HG03175 (cell line): ENCODE data around the gene BARD1.
A peak's percentile ranks its signal among the peaks of the same experiment; 100 is the strongest.
"Not testable (repeated sequence)": the region's sequence is repeated elsewhere in the genome, so short reads cannot be mapped to it uniquely, and the experiment has no call there.

Source experiments
- ATAC-seq: cut with Tn5 transposase; IDR thresholded peaks from one replicate; pipeline ENCODE4 v1.9.1; 2021; ENCODE audit warnings: mild to moderate bottlenecking, moderate library complexity; ENCODE audit not compliant: unreplicated experiment

Gene BARD1

DNA sequence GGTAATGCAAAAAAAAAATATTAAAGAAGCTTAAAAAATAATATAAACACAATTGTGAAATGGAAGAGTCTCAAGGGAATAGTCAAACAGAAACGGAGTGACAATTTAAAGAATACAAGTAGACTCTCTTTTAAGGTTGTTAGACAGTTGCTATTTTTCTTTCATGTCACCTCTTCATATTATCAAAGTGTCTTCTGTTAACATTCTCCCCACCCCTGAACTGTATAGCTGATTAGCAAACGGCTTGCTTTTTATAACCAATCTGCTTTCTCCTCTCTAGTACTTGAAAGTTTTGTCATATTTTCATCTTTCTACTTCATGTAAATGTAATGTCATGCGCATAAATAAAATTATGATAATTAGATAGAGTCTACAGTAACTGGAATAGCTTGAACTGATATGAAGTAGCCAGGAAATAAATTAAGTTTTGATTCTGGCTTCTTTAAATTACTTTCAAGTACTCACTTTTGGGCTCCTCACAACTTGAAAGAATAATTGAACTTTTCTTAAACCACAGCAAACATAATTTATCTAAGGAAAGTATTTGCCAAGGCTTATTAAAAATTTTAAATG is 37.0 kb downstream of the BARD1 start:
- no peak for ATAC-seq

DNA sequence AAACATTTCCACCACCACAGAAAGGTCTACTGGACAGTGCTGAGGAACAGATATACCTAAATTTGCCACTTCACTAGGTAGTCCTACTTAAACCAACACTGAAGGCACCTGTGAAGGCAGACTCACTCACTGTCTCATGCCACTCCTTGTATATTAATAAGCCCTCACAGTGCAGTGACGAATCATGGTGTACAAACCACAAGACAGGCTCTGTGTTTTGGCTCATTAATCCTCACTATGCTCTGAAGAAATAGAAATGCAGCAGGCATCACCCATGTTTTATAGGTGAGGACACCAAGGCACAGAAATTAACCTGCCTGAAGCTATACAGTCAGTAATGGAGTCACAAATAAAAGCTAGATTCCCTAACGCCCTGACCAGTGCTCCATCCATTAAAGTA is 44.3 kb downstream of the BARD1 start:
- ATAC-seq = no peak

DNA sequence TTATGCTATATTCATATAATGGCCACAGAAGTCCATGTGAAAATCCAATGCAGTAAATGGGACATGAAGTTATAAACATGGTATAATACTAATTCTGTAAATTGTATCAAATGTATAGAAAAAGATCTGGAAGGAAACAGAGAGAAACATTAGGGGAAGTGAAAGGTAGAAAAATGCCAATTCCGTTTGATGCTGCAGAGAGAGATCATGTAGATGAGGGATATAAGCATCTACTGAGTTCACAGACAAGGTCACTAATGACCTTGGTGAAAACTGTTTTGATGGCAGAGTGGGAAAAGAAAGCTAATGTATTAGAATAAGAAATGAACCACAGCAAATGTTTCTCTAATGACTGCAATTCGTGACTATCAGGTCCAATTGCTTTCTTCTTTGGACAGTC is 56.0 kb downstream of the BARD1 start:
- ATAC-seq = peak; percentile 59

DNA sequence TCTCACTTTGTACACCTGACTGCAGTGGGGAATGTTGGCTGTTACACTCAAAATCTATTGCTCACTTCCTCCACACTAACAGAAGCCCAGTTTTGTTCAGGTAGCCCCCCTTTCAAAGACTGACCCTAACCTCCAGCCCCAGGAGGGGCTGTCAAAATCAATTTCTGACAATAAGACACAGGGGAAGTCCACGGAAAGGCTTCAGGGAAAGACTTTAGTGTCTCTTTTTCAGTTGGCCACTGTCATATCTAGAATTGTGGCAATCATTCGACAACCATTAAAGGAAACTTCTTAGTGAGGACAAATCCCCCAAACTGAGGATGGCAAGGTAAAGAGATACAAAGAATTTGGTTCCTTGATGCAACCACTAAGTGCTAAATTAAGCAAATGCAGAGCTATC is 59.0 kb downstream of the BARD1 start:
- ATAC-seq = no peak

DNA sequence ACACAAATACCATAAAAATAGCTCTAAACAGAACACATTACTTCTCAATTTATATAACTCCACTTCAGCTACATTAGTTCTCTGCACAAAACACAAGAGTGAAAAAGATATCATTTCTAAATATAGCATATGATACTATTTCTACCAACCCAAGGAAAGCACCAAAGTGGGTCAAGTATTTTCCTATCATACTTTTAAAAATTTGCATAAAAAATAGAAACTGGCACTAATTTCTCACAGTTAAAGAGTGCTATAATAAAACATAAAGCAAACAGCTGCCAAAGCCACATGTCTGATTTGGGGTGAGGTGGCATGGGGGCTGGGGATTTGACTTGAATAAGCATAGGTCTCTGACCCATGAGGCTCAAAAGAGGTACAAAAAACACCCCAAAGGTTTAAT is 61.5 kb downstream of the BARD1 start:
- peak; percentile 59 for ATAC-seq

DNA sequence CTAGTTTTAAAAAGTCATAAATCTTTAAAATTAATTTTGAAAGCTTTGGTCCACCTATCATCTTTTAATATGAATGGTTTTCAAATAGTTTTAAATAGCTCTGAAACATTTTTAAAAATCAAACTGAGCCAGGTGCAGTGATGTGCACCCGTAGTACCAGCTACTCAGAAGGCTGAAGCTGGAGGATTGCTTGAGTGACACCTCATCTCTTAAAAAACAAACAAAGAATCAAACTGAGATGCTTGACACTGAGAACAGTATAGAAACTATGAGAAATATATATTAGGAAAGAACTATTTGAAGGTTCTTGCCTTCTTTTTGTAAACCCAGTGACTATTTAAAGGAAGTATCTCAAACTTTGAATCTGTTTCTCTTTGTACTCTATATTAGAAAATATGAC is 67.4 kb downstream of the BARD1 start:
- no peak for ATAC-seq

DNA sequence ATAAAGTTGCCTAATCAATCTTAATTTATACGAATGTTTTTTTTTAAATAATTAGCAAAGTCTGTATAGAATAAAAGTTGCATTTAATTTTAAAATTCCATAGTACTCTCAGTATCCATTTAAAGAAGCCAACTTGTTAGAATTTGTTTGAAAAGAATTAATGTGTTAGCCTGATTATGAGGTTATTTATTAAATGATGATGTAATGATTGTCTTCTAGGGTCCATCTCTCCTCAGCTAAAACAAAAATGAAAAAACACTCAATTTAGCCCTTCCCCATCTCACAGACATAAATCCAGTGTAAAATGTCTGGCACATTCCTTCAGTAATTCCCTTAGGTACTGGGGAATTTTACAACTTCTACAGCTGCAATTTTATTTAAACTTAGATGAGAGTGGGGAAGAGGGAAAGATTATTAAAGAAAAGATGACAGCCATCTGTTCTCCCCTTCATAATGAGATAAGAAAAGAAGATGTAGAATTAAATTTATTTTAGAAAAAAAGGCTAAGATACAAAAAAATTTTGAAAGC is 68.6 kb downstream of the BARD1 start:
- no peak for ATAC-seq

DNA sequence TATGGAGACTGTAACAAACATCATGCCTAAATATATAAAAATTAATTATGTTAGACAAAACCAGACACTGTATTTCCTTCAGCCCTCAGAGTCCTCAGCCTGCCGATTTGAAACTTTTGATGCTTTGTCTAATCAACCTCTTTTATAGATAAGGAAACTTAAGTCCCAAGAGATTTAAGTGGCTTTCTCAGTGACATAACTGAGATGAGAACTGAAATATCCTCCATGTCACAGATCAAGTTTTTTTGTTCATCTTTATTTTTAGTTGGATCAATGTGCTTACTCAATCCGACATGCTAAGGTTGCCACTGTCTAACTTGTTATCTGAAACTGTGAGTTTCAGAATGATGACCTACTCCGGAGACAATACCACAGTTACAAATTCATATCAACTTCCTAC is 72.3 kb downstream of the BARD1 start:
- peak; percentile 99 for ATAC-seq

DNA sequence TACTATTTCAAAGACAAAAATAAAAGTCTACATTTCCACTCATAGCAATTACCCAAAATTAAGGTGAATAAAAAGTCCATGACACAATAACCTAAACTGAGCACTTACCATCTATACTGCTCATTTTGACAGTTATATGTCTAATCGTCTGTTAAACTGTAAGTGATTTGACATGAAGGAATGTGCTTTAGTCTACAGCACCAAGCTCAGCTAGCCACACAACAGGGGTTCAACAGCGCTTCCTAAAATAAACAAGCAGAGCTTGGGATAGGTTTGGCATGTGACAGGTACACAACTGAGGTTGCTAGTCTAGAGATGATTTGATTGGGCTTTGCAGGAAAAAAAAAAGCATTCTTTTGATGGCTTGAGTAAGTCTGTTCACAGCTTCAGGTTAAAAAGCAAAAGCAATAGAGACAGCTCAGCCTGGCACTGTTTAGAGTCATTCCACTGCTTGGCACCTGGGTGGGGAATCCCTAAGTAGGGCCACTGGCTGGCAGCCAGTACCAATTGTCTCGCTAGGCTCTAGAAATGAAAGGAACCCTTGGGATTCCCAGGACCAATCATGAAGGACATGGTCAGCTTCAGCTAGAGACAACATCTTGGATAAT is 78.6 kb downstream of the BARD1 start:
- ATAC-seq = no peak

DNA sequence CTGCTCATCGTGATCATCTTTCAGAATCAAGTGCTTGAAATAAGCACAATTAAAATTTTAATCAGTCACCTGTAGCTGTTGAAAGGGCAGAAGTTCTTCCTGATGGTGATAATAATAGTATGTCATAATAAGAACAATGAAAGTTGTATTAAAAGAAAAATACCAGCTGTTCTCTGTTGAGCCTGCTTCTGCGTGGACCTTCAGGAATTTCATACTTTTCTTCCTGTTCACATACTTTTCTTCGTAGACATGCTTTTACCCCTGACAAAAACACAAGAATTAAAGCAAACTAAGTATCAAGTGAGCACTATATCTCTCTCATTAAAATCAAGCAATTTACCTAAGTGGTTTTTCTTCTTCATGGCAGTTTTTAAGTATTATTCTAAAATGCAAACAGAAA is 79.2 kb downstream of the BARD1 start:
- no peak for ATAC-seq

DNA sequence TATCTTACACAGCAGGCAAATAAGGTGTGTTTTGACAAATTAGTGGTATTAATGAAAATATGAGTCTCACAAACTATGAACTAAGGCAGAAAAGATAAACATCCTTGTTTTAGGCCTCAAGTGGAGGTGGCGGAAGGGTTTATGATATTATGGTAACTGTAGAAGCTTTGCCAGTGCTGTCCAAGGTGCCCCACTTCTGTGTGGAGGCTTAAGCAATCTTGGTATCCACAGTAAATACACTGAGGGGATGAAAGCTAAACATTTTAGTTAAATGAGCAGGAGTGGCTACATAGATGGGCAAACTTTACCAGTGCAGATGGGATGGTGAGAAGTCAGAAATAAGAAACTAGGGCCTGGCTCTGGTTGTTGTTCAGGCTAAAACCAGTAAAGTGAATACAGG is 84.7 kb downstream of the BARD1 start:
- ATAC-seq = no peak

DNA sequence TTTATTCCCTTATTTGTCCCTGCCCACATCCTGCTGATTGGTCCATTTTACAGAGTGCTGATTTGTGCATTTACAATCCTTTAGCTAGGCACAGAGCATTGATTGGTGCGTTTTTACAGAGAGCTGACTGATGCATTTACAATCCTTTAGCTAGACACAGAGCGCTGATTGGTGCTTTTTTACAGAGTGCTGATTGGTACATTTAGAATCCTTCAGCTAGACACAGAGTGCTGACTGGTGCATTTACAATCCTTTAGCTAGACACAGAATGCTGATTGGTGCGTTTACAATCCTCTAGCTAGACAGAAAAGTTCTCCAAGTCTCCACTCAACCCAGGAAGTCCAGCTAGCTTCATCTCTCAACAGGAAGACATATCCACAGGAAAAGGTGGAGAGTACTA is 91.6 kb downstream of the BARD1 start:
- not testable (repeated sequence) for ATAC-seq

DNA sequence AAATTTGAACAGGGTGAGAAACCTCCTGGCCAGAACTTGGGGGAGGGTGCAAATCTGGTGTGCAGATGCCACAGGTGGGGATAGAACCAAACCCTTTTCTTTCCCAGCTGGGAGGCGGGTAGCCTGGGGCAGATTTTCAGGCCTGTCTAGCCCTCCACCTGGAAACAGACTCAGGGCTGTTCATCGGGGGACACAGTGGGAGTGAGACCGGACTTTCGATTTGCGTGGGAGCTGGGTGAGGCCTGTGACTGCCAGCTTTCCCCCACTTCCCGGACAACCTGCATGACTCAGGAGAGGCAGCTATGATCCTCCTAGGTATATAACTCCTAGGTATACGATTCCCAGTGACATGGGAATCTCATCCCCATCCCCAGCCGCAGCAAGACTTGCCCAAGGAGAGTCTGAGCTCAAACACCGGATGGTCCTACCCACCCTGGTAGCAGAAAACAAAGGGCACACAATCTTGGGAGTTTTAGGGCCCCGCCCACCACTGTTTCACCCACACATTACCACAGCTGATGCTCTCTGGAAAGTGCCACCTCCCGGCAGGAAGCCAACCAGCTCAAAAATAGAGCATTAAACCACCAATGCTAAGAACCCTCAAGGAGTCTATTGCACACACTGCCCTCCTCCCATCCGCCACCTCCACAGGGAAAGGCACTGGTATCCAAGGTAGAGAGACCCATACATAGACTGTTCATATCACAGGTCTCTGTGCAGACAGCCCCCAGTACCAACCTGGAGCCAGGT is 92.5 kb downstream of the BARD1 start:
- ATAC-seq = no peak

DNA sequence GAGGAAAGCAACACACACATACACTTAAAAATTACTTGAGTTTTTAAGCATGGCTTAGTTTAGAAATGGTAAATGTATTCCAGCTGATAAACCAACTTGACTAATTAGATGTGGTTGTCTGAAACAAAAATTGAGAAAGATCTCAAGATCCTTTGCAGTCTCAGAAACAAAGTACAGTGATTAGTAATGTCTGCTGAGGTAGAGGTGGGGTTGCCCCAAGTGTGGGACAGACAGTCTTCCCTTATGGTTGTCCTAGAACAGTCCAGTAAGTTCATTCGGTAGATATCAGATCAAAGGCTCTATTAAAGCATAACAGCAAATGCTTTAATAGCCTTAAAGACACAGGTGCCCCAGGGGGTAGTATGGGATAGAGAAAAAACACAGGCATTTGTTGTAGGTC is 94.5 kb downstream of the BARD1 start:
- ATAC-seq = no peak

DNA sequence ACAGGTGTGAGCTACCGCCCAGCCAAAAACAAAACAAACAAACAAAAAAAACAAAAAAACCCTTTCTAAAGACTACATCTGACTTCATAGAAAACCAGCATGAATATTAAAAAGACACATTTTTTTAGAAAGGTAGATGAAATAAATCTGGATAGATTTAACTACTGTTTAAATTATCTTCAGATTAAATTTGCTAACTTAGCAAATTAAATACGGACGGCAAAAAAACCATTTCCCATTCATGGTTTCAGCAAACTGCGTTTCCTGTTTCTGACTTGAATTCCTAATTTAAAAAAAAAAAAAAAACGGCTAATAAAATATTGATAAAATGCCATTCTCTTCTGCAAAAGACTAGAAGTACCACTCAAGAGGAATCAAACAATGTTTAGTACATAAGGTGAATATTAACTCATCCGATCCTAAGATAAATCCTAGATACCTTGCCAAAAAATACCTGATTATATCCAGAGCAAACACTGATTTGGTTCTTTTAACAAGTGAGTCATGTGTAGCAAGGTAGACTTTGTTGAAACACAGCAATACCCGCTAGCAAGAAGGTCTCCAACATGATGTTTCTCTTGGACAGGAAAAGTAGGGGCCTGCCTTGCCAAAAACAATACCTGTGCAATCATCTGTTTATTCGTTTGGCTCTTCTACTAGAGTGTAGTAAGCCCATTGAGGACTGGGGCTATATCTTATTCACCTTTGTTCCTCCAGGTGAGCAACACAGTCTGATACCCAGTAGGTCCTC is 96.2 kb downstream of the BARD1 start:
- no peak for ATAC-seq

DNA sequence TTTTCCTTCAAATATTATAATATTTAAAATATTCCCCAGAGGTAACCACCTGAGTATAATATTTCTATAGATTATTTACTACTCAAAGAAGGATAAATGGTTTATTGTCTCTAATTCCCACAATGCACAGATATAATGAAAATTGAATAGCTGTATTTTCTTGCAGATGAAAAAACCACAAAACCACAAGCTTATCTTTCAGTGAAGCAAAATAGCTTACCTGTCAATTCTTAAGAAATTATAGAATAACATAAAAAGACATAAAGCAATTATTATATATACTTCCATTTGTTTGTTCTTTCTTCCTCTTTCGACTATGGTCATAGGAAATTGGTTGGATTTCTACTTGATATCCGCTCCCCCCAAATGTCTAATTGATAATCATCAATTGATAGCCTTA is 98.8 kb downstream of the BARD1 start:
- ATAC-seq = no peak

DNA sequence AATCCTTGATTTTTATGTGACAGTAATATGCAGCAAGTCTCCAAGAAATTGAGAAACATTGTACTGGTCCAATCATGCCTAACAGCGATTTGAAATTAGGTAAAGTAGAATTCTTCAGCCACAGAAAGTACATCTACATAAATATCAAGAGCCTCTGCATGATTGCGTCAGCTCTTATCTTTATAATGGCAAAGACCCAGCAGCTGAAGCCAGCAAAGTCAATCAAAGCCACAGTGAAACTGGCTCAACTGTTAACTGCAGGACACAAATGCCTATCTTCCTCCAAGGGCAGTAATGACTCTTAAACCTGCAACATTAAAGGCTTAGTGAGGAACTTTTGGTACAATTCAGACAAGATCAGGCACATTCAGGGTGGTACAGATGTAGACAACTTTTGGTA is 102.5 kb downstream of the BARD1 start:
- no peak for ATAC-seq

DNA sequence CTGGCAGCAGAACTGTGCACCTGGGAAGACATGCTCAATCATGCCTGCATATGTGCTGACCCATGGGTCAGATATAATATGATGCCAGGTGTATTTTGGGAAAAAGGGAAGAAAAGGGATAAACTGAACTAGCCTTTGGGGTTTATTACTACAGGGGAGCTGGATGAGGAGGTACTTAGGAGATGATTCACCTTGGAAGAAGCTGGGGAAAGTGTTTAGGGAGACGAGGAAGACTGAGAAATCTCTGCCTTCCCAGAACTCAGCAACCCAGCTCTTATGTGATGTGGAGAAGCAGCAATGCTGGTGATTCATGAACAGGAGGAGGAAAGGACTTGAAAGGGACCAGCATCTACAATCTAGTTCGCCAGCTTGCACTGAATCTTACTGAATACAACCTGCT is 110.2 kb downstream of the BARD1 start:
- ATAC-seq = no peak

DNA sequence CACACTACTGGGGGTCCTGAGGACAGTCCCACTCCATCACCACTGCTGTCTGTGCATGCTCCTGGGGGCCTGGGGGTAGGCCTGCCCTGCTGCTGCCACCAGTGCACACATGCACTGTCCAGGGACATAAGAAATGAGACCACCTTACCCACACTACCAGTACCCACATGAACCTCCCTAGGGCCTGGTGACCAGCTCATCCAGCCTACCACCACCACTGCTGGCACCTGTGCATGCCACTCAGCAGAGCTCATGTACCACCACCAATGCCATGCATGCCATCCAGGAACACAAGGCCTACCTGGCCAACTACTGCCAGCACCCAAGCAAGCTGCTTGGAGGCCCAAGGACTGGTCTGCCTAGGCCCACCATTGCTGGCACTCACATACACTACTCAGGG is 112.8 kb downstream of the BARD1 start:
- ATAC-seq = no peak

DNA sequence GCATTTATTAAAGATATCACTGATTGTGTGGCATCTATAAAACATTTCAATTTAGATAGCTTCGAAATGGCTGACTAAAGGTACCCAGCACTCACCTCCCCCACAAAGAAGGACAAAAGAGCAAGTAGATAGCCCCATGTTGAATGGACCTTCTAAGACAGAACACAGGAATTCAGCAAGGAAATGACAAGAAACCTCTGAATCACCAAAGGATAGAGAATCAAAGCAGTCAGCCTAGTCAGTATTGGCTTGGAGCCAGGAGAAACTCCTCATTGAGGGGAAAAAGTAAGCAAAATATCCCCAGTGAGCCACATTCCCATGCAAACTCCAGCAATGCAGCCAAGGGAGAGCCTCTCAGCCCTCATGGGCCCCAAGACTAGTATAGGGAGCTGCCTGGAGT is 113.7 kb downstream of the BARD1 start:
- ATAC-seq = no peak

DNA sequence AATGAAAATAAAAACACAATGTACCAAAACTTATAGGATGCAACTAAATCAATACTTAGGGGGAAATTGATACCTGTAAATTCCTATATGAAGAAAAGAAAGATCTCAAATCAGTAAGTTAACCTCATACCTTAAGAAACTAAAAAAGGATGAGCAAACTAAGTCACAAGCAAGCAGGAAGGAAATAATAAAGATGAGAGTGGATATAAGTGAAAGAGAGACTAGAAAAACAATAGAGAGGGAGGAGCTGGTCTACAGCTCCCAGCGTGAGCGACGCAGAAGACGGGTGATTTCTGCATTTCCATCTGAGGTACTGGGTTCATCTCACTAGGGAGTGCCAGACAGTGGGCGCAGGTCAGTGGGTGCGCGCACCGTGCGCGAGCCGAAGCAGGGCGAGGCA is 125.9 kb downstream of the BARD1 start:
- ATAC-seq = peak; percentile 79

DNA sequence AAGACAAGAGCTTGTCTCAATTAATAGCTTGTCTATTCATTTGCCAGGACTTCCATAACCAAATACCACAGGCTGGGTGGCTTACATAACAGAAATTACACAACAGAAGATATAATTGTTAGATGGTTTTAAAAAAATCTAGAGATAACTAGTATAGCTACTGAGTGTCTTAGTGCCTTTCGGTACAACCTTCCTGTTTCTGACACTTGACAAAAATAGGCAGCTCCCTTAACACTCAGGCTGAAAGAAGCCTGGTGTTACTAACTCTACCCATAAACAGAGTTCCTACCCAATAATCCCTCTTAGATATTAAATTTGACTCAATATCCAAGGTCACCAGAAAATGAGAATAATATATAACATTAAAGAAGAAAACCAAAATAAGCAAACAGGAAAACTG is 129.7 kb downstream of the BARD1 start:
- ATAC-seq = peak; percentile 52
